ENCODE data around the gene KLHL35.

Gene KLHL35

DNA sequence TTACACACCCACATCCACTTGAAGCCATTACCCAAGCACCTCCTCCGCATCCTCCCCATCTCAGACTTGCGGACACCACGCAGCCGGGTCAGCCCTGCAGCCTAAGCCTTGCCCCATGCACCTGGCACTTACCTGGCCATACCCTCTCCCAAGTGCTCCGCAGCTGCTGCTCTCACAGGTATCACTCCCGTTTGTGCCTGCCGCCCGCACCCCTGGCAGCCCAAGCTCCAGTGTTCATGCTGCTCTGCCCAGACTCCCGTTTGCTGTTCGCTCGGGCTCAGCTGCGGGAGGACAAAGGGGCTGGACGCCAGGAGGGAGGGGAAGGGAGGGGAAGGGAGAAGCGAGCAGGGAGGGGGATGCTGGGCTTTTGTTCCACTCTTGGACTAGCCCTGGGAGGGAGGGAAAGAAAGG, at the start of gene KLHL35:
Gene KLHL35 (minus strand): TSS at position 293 of the 411 bp plus-strand sequence. CDS start 2,574 bp downstream, outside the sequence.
- DNase-seq (ENCODE audit: insufficient read length, low spot score) (no peak), FAIRE-seq (no peak)

- DNase-seq (ENCODE audit: insufficient read length, low spot score) (no peak), FAIRE-seq (no peak)
Observed at GRCh38 chr11:75481922-75482606, 49.1 kb upstream of the KLHL35 start.

- DNase-seq (ENCODE audit: insufficient read length, low spot score), result no peak
- FAIRE-seq, result no peak
Observed at GRCh38 chr11:75481223-75481921, 48.4 kb upstream of the KLHL35 start.

DNA sequence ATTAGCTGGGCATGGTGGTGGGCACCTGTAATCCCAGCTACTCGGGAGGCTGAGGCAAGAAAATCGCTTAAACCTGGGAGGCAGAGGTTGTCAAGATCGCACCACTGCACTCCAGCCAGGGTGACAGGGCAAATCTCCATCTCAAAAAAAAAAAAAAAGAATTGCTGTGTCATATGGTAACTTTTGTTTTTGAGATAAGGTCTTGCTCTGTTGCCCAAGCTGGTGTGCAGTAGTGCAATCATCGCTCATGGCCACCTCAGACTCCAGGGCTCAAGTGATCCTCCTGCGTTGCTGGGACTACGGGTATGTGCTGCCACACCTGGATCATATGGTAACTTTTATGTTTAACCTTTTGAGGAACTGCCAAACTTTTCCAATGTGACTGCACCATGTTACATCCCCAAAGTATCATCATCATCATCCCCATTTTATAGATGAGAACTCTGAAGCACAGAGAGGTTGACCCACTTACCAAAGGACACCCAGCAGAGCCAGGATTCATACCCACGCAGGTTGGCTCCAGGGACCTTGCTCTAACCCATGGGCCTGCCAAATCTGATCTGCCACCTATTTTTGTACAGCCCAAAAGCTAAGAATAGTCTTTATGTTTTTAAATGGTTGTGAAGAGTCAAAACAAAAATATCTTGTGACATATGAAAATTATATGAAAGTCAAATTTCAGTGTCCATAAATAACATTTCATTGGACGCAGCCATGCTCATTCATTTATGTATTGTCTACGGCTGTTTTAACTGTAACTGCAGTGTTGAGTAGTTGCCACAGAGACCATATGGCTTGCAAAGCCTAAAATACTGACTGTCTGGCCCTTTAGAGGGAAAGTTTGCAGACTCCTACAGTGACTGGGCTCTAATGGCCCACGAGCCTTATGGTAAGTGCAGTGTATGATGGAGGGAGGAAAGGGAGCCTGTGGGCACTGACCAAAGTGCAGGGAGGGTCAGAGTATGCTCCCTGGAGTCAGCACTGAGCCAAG, 47.5 kb upstream of the KLHL35 start:
- FAIRE-seq (no peak), DNase-seq (ENCODE audit: insufficient read length, low spot score) (no peak)

GRCh38 chr11:75479597-75480145, 46.7 kb upstream of the KLHL35 start:
- no peak for FAIRE-seq

DNA sequence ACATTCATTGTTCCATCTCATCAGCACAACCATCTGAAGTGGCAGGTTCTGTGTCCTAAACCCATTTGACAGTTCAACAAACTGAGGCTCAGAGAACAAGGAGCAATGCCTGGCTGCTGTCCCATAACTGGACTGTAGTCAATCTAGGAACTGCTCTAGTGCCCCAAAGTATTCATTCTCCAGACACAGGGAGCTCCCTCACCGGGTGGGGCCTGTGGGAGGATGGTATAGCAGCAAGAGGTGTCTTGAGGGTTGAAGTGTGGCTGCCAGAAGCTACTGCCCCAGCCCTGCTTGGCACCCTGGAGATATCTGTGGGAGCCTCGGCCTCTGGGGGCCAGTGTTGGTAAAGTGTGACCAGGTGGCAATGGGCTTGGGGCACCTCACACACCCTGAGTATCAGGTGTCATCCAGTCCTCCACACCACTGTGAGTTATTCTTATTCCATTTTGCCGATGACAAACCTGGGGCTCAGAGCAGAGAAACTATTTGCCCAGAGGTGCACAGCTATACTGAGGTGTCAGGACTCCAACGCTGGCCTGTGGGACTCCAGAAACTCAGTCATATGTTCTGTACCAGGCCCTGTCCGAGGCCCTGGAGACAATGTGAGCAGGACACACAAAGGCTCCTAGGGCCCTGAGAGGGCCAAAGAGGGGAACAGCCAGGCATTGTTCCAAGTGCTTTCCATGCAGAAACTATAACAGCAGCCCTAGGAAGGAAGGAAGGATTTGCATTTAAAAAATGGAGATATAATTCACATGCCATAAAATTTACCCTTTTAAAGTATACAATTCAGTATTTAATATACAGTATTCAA, 46.0 kb upstream of the KLHL35 start:
- DNase-seq (ENCODE audit: insufficient read length, low spot score), result no peak
- no peak for FAIRE-seq

More at GRCh38 chr11:75479597-75480145, 46.7 kb upstream of the KLHL35 start:
- no peak for DNase-seq (ENCODE audit: insufficient read length, low spot score)

GRCh38 chr11:75477614-75477935, 44.6 kb upstream of the KLHL35 start:
- FAIRE-seq (no peak), DNase-seq (ENCODE audit: insufficient read length, low spot score) (no peak)

GRCh38 chr11:75476739-75477613, 44.0 kb upstream of the KLHL35 start:
- FAIRE-seq (no peak), DNase-seq (ENCODE audit: insufficient read length, low spot score) (no peak)

GRCh38 chr11:75475767-75476650, 43.0 kb upstream of the KLHL35 start:
- DNase-seq (ENCODE audit: insufficient read length, low spot score) (no peak), FAIRE-seq (no peak)

GRCh38 chr11:75474878-75475766, 42.1 kb upstream of the KLHL35 start:
- DNase-seq (ENCODE audit: insufficient read length, low spot score) (no peak), FAIRE-seq (no peak)

- FAIRE-seq, result no peak
- DNase-seq (ENCODE audit: insufficient read length, low spot score), result no peak
Observed at GRCh38 chr11:75474240-75474639, 41.2 kb upstream of the KLHL35 start.

GRCh38 chr11:75473684-75474083, 40.7 kb upstream of the KLHL35 start:
- no peak for FAIRE-seq
- no peak for DNase-seq (ENCODE audit: insufficient read length, low spot score)

DNA sequence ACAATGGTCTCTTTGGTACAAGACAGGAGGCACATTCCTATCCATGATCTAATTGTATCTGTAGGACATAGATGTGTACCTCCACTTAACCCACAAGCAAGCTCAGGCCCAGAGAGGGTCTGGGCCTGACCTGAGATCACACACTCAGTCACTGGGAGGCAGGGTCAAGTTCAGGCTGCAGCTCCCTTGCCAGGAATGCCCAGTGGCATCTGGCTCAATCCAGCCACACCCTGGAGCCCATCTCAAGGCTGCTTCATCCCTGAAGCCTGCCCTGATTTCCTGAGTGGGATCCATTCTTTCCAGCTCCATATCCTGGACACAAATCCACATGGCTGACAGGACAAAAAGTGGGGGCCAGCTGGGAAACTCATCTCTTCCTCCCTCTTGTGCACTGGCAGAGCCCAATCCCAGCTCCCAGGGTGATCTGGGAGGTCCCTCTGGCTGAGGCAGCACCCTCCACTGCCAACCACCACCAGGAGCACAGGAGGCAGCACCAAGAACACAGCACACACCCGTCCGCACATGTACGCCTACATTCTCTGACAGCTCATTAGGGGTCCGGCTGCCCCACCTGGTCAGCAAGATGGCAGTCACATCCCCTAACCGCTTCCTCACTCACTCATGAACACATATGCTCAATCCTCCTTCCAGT, 39.2 kb upstream of the KLHL35 start:
- FAIRE-seq (no peak), DNase-seq (ENCODE audit: insufficient read length, low spot score) (no peak)

DNA sequence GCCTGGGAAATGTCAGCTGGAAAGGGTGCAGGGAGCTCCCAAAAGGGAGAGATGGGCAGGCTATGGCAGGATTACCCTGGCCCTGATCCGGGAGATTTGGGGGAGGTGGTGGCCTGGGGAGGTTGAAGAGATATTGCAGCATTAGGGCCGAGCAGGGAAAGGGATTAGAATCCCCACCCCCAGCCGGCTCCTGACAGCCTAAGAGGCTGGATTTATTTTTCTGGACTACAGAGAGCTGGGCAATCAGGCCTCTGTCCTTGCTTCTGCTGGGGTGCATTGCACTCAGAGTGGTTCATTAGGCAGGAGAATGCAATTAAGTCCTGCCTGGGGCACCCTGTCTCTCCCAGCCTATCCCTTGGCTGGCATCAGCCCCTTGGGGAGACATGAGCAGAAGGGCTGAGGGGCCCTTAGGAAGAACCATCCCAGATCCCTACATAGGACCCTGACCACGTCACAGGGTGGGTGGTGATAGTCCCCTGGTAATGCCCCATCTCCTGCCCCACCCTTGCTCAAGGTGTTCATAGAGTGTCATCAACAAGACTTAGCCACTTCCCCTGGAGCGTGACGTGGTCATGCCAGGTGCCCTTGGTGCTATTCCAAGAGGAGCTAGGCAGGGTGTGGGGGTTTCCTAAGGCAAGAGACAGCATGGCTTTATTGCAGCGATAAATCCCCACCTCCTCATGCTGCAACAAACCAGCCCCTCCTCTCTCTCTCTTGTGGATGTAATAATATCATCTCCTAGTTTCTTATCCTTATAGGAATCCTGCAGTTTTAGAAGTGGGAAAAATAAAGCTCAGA, 38.4 kb upstream of the KLHL35 start:
- FAIRE-seq, result no peak
- DNase-seq (ENCODE audit: insufficient read length, low spot score), result no peak

- FAIRE-seq, result no peak
- DNase-seq (ENCODE audit: insufficient read length, low spot score), result no peak
Observed at GRCh38 chr11:75470476-75471080, 37.6 kb upstream of the KLHL35 start.
